Epithelial cell of proximal tubule (primary cell): ENCODE data around the gene HDDC3. TPM values are rescaled to one million over a fixed set of nuclear protein-coding genes. Genes with fewer than 3 reads are reported as not detected.

Source experiments
- DNase-seq: peaks from one replicate; pipeline ENCODE4 v3.0.0-alpha.2; 2011; ENCODE audit warnings: low read depth
- H3K4me3 ChIP-seq: 2 replicates; pipeline ENCODE4 v1.5.1; 2011; ENCODE audit warnings: low read depth, mild to moderate bottlenecking, low read length
- total RNA-seq: library from RNA; depleted of rRNA; stranded (reverse); fragments of >200 nt; gene quantifications from 2 replicates; pipeline ENCODE4 v1.2.3, GENCODE V29; 2015
- TF ChIP-seq, protein P1 (sequence below): conservative IDR thresholded peaks from 2 replicates; pipeline ENCODE4 v1.5.1; 2012; ENCODE audit warnings: low read depth, mild to moderate bottlenecking, low read length

HDDC3 gene
- total RNA-seq, 1 donor from 2014 or later = 28.5 TPM

DNA sequence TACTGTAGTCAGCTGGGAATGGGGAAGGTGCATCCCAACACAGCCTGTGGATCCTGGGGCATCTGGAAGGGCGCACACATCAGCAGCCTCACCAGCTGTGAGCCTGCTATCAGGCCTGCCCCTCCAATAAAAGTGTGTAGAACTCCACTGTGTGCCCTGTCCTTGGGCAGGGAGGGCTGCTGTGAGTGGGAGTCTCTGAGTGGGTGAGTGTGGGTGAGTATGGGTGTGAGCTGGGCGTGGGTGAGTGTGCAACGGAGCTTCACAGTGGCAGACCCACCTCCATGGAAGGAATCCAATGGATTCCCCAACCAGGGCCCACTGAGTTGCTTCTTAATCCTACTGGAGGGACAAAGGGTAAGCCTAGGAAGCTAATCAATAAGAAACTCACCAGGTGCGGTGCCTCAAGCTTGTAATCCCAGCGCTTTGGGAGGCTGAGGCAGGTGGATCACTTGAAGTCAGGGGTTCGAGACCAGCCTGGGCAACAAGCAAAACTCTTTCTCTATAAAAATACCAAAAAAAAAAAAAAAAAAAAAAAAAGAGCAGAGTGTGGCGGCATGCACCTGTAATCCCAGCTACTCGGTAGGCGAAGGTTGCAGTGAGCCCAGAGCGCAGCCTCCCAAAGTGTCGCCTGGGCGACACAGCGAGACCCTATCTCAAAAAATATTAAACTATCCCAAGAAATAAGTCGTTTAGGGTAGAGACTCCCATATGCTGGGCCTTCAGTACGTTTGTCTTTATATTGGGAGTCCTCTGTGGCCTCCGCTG is 21.8 kb upstream of the HDDC3 start:
- TF ChIP-seq, protein P1, sequence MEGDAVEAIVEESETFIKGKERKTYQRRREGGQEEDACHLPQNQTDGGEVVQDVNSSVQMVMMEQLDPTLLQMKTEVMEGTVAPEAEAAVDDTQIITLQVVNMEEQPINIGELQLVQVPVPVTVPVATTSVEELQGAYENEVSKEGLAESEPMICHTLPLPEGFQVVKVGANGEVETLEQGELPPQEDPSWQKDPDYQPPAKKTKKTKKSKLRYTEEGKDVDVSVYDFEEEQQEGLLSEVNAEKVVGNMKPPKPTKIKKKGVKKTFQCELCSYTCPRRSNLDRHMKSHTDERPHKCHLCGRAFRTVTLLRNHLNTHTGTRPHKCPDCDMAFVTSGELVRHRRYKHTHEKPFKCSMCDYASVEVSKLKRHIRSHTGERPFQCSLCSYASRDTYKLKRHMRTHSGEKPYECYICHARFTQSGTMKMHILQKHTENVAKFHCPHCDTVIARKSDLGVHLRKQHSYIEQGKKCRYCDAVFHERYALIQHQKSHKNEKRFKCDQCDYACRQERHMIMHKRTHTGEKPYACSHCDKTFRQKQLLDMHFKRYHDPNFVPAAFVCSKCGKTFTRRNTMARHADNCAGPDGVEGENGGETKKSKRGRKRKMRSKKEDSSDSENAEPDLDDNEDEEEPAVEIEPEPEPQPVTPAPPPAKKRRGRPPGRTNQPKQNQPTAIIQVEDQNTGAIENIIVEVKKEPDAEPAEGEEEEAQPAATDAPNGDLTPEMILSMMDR = no peak
- DNase-seq = no peak
- H3K4me3 ChIP-seq = peak overlapping the region; percentile 84

DNA sequence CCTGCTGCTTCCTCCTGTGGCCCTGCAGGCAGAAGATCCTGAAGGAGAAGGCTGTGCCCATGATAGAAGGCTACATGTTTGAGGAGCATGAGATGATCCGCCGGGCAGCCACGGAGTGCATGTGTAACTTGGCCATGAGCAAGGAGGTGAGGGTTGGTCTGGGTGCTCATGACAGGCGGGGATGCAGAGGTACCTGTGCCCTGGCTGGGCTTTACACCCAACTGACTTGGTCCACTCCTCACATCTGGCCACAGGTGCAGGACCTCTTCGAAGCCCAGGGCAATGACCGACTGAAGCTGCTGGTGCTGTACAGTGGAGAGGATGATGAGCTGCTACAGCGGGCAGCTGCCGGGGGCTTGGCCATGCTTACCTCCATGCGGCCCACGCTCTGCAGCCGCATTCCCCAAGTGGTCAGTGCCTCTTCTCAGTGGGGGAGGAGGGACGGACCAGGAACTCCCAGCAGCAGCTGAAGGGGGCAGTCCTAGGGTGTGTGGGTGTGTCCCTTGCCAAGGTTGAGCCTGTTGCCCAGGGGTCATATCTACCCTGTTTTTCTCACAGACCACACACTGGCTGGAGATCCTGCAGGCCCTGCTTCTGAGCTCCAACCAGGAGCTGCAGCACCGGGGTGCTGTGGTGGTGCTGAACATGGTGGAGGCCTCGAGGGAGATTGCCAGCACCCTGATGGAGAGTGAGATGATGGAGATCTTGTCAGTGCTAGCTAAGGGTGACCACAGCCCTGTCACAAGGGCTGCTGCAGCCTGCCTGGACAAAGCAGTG is 20.7 kb upstream of the HDDC3 start:
- no peak for DNase-seq
- no peak overlapping the region for H3K4me3 ChIP-seq
- TF ChIP-seq, protein P1 = no peak

DNA sequence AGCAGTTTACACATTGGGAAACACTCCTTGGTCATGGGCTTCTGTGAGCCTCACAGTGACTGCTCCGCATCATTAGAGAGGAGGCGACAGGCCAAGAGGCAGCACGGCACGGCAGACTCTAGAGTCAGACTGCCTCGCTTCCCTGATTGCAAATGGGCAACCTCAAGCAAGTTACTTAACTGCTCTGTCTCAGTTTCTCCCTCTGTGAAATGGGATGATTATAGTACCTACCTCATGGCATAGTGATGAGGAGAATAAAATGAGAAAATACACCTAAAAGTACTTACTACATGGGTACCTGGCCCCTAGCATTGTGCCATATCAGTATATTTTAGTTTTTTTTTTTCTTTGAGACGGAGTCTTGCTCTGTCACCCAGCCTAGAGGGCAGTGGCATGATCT is 18.3 kb upstream of the HDDC3 start:
- TF ChIP-seq, protein P1 = no peak
- DNase-seq = no peak
- H3K4me3 ChIP-seq = no peak overlapping the region

DNA sequence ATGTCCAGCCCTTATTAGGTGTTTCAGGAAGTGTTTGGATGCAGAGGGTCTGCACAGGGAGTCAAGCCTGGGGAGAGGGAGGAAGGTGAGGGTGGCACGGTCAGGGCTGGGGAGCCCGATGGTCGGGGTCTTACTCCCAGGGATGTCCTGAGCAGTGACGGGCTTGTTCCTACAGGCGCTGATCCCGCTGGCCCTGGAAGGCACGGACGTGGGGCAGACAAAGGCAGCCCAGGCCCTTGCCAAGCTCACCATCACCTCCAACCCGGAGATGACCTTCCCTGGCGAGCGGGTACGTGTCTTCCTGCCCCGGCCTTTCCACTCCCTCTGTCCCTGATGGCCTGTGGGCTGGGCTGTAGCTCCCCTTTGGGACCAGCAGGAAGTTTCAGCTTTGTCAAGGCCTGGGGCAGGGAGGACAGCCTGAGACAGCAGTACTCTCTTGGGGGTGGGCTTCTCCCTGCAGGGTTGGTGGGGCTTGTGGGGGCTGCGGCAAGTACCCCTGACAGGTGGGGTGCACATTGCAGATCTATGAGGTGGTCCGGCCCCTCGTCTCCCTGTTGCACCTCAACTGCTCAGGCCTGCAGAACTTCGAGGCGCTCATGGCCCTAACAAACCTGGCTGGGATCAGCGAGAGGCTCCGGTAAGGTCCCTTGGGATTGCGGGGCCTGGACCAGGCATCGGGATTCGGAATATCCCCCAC is 17.8 kb upstream of the HDDC3 start:
- no peak for DNase-seq
- TF ChIP-seq, protein P1 = no peak
- H3K4me3 ChIP-seq = no peak overlapping the region

DNA sequence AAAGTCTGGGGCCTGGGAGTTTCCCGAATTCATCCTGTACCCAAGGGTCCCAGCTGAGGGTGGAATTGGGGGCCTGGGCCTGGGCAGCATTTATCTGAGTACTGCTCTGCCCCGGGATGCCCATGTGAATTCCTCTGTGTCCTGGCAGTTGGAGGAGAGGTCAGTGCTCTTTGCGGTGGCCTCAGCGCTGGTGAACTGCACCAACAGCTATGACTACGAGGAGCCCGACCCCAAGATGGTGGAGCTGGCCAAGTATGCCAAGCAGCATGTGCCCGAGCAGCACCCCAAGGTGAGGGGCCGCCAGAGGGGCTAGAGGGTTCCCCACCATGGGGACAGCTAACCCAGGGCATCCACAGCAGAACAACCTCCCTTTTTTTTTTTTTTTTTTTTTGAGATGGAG is 16.2 kb upstream of the HDDC3 start:
- no peak for DNase-seq
- H3K4me3 ChIP-seq = no peak overlapping the region
- TF ChIP-seq, protein P1 = no peak

DNA sequence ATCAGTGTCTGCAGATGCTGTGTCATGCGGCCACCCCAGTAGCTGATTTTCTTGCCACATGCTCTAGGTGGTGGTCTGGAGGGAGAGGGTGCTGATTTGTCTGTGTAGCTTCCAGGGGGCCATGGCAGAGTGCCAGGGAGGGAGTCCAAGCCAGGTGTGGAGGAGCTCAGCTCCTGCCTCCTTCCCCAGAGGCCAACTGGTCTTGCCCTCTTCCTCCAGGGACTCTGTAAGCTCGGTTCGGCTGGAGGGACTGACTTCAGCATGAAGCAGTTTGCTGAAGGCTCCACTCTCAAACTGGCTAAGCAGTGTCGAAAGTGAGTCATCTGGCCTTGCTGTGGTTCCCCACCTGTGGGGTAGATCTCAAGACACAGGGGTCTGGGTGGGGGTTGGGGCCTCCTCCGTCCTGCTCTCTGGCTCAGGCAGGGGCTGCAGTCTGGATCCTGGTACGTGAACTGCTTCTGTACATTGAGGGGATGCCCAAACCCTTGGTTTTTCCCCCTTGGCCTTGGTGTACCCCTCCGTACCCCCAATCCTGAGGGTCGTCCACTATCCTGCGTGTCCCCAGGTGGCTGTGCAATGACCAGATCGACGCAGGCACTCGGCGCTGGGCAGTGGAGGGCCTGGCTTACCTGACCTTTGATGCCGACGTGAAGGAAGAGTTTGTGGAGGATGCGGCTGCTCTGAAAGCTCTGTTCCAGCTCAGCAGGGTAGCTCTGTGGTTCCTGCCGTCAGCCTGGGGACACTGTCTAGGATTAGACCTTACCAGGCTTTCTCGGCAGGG is 15.4 kb upstream of the HDDC3 start:
- H3K4me3 ChIP-seq = no peak overlapping the region
- TF ChIP-seq, protein P1 = no peak
- no peak for DNase-seq
